Nucleus accumbens (tissue), 56 donors: ENCODE measurements around the gene SPOUT1.
"Not testable (repeated sequence)": the region's sequence is repeated elsewhere in the genome, so short reads cannot be mapped to it uniquely, and the experiment has no call there.

Experiments used
- DNase-seq, 56 donors: peaks; one replicate each; lab custom pipeline; 2025; lab: John Stamatoyannopoulos, UW

SPOUT1 gene

DNA sequence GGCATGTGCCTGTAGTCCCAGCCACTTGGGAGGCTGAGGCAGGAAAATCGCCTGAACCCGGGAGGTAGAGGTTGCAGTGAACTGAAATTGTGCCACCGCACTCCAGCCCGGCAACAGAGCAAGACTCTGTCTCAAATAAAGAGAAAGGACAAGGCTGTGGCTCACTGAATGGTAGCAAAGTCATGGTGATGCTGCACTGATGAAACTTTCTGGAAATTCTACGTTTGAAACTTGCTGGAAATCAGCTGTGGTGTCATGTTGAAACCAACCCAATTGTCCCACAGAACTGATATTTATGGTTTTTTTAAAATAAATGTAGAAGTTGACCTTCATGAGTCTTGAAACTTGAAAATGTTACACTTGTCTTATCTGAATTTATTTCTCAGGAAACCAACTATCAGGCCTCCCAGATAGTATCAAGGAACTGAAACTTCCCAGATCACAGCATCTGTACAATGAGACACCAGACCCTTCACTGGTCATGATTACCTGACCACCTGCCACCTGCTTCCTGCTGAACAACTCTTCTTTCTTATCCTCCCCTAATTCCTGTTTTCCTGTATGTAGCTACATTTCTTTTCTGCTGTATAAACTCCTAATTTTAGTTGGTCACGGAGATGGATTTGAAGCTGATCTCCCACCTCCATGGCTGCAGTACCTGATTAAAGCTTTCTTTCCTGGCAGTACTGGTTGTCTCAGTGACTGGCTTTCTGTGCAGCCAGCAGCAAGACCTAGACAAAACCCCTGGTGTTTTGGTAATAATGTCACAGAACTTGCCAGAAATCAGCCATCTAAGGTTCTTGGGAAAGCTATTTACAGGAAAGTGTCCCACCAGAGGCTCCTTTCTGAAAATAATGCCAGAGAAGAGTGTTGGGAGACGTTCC is 48.2 kb downstream of the SPOUT1 start:
- DNase-seq: no peak

DNA sequence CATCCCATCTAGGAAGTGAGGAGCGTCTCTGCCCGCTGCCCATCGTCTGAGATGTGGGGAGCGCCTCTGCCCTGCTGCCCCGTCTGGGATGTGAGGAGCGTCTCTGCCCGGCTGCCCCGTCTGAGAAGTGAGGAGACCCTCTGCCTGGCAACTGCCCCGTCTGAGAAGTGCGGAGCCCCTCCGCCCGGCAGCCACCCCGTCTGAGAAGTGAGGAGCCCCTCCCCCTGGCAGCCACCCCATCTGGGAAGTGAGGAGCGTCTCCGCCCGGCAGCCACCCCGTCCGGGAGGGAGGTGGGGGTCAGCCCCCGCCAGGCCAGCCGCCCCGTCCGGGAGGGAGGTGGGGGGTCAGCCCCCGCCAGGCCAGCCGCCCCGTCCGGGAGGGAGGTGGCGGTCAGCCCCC is 49.5 kb downstream of the SPOUT1 start:
- not testable (repeated sequence) for DNase-seq

DNA sequence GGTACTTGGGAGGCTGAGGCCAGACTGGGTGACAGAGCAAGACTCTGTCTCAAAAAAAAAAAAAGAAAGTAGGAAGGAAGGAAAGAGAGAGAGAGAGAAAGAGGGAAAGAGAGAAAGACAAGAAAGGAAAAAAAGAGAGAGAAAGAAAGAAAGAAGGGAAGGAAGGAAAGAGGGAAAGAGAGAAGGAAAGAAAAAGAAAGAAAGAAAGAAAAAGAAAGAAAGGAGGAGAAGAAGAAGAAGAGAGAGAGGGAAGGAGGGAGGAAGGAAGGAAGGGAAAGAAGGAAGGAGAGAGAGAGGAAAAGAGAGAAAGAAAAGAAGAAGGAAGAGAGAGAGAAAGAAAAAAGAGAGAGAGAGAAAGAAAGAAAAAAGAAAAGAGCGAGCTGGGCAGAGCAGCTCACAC is 54.8 kb downstream of the SPOUT1 start:
- no peak for DNase-seq

DNA sequence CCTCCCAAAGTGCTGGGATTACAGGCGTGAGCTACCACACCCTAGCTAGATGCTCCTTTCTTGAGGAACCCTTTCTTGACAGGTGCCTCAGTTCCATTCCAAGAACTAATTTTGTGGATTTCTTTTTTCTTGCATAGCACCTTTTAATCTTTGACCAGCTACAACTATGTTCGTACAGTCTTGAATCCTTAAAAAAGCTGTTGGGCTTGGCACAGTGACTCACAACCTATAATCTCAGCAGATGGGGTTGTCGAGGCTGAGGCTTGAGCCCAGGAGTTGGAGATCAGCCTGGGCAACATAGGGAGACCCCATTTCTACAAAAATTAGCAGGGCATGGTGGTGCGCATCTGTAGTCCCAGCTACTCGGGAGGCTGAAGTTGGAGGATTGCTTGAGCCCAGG is 56.5 kb downstream of the SPOUT1 start:
- no peak for DNase-seq

DNA sequence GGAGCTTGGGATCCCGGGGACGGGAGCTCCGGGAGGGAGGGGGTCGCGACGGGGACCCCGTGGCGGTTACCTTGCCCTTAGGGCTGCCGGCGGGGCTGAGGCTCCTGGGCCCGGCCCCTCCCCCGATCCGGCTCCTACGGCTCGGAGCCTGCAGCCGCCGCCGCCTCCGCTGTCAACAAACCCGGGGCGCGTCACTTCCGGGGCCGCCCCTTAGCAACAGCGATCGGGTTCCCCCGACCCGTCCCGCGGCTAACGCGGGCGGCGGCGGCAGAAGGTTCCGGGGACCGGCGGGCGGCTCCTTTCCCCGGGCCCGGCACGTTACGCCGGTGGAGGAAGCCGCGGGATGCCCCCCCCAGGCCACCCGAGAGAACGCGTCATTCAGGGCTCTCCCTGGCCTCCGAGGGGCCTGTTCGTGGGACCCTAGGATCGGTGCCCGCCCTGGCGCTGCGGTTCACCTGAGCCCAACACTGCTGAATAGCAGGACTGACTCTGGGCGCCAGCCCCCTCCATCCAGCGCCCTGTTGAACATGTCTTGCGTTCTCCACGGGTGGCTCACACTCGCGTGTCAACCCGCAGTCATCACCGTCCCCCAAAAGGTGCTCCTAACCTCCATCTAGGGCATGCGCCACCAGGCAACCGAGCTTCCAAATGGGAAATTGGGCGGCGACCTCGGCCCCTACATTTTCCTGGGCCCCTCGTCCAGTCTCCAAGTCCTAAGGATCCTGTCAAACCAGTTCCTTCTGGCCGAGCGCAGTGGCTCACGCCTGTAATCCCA is 57.7 kb downstream of the SPOUT1 start, which contains the start of gene ZER1:
TSS of gene ZER1 (minus strand) at position 183 of the 775 bp plus-strand sequence. CDS start 16,362 bp downstream, outside the sequence.
- DNase-seq: peak in 55 of 56 donors; percentile 22 to 95 (median 85)

DNA sequence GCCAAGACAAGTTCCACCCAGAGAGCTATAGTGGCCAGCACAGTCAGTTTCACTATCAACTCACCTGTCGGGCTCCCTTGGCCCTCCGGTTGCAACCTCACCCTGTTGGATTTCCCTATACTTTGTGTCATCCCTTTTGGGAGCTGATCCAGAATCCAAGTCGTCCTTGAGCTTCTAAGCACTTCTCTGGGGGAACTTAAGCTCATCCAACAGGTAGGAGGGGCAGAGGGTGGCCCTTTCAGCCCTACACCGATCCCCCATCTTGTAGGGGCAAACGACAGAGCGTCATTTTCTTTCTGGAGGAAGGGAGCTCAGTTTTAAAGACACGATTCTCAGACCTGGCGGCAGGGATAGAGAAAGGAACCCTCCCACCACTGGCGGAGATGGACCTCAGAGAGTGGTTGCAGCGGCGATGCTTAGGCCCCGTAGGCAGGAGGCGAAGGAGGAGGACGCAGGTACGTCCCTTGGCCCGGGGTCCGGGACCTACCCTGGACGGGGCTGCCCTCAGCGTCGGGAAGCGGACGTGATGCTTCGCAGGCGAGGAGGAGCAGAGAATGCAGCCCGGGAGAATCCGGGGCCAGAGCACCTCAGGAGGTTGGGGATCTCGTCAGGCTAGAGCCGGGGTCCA is 58.4 kb downstream of the SPOUT1 start:
- DNase-seq: peak in 7 of 56 donors; percentile 12 to 62 (median 51)

DNA sequence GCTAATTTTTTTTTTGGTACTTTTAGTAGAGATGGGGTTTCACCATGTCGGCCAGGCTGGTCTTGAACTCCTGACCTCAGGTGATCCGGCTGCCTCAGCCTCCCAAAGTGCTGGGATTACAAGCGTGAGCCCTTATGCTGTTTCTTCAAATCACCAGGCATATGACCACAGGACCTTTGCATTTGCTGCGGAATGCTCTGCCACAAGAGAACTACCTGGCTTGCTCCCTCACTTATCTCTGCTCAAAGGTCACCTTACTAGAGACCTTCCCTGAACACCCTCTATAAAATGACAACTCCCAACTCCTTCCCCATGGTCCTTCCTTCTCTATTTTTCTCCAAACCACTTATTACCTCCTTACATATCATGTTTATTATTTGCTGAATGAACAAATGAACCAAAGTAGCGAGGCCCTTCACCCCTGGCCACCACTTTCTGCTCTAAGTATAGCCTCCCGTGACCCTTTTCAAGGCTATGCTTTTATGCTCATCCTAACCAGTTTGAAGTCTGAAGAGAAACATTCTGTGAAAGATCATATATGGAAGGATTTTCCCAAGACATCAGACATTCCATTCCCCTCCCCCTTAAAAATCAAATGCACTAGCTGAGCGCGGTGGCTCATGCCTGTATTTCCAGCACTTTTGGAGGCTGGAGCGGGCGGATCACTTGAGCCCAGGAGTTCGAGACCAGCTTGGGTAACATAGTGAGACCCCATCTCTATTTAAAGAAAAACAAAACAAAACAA is 59.1 kb downstream of the SPOUT1 start:
- no peak for DNase-seq
